ENCODE data around the gene ANO2.

GRCh38 chr12:5946388-5946787 lies 1.3 kb upstream of the ANO2 start:
- TF ChIP-seq CTCF (conservative IDR thresholded peaks at IDR 0.05; ENCODE audit: low read depth in 2 of 2) (no peak), ZNF331 (CRISPR knock-in tag; IDR thresholded peaks at IDR 0.05; ENCODE audit: low read depth) (no peak), EZH2 (IDR thresholded peaks at IDR 0.05; ENCODE audit: low read depth, unreplicated experiment) (no peak), POLR2AphosphoS5 (IDR thresholded peaks at IDR 0.05; ENCODE audit: low read depth) (no peak), REST (IDR thresholded peaks at IDR 0.05; ENCODE audit: unreplicated experiment) (no peak), CREB1 (CRISPR knock-in tag; IDR thresholded peaks at IDR 0.05; ENCODE audit: low read depth) (no peak), EZH2phosphoT487 (IDR thresholded peaks at IDR 0.05; ENCODE audit: unreplicated experiment) (no peak), ETS1 (IDR thresholded peaks at IDR 0.05) (no peak)

Measured in GM23338 (cell line).